H9 (cell line): Measurements from ENCODE around the gene SMPD4. TPM values are rescaled to one million over a fixed set of nuclear protein-coding genes. Genes with fewer than 3 reads are reported as not detected.
"Not testable (repeated sequence)": the region's sequence is repeated elsewhere in the genome, so short reads cannot be mapped to it uniquely, and the experiment has no call there.

Experiments
- DNase-seq: peaks from one replicate; pipeline ENCODE4 v3.0.0-alpha.2; 2017
- H2AFZ ChIP-seq: one replicate; pipeline ENCODE4 v1.6.1; 2013; ENCODE audit warnings: mild to moderate bottlenecking, low read length, control low read depth, moderate library complexity
- H2AK5ac ChIP-seq: 2 replicates; pipeline ENCODE4 v1.6.1; 2013; ENCODE audit warnings: low read length, control low read depth, mixed read lengths; ENCODE audit not compliant: insufficient read length
- H2BK120ac ChIP-seq: one replicate; pipeline ENCODE4 v1.6.1; 2013; ENCODE audit warnings: low read depth, mild to moderate bottlenecking, low read length, control low read depth, inconsistent platforms; ENCODE audit not compliant: poor library complexity, severe bottlenecking
- H2BK12ac ChIP-seq: 2 replicates; pipeline ENCODE4 v1.6.1; 2013; ENCODE audit warnings: low read length, control low read depth, mixed read lengths, low read depth; ENCODE audit not compliant: insufficient read length
- H2BK15ac ChIP-seq: 2 replicates; pipeline ENCODE4 v1.6.1; 2013; ENCODE audit warnings: low read depth, low read length, control low read depth
- H2BK20ac ChIP-seq: one replicate; pipeline ENCODE4 v1.6.1; 2013; ENCODE audit warnings: low read depth, mild to moderate bottlenecking, low read length, control low read depth, inconsistent platforms; ENCODE audit not compliant: poor library complexity, severe bottlenecking
- H2BK5ac ChIP-seq: 2 replicates; pipeline ENCODE4 v1.6.1; 2013; ENCODE audit warnings: low read length, control low read depth, mixed read lengths; ENCODE audit not compliant: insufficient read length
- H3K14ac ChIP-seq: 2 replicates; pipeline ENCODE4 v1.6.1; 2013; ENCODE audit warnings: low read length, control low read depth; ENCODE audit not compliant: insufficient read depth
- H3K18ac ChIP-seq: 2 replicates; pipeline ENCODE4 v1.6.1; 2013; ENCODE audit warnings: low read depth, mild to moderate bottlenecking, mixed read lengths, low read length, control low read depth; ENCODE audit not compliant: insufficient read length
- H3K23ac ChIP-seq: 2 replicates; pipeline ENCODE4 v1.6.1; 2013; ENCODE audit warnings: low read length, control low read depth, mixed read lengths, low read depth; ENCODE audit not compliant: insufficient read length
- H3K23me2 ChIP-seq: 2 replicates; pipeline ENCODE4 v1.6.1; 2013; ENCODE audit warnings: low read depth, mild to moderate bottlenecking, mixed read lengths, low read length, control low read depth; ENCODE audit not compliant: insufficient read length, poor library complexity, severe bottlenecking
- H3K27ac ChIP-seq: 2 replicates; pipeline ENCODE4 v1.5.1; 2013; ENCODE audit warnings: low read length, control low read depth, mixed read lengths, low read depth; ENCODE audit not compliant: insufficient read length
- H3K27me3 ChIP-seq: 2 replicates; pipeline ENCODE4 v1.6.1; 2013; ENCODE audit warnings: low read length, control low read depth, inconsistent platforms; ENCODE audit not compliant: insufficient read depth
- H3K4ac ChIP-seq: 2 replicates; pipeline ENCODE4 v1.6.1; 2013; ENCODE audit warnings: low read depth, mild to moderate bottlenecking, control low read depth, inconsistent platforms, low read length, moderate library complexity
- H3K4me1 ChIP-seq: 2 replicates; pipeline ENCODE4 v1.6.1; 2013; ENCODE audit warnings: low read length, control low read depth, inconsistent platforms; ENCODE audit not compliant: insufficient read depth
- H3K4me2 ChIP-seq: 2 replicates; pipeline ENCODE4 v1.6.1; 2013; ENCODE audit warnings: low read length, control low read depth, mixed read lengths; ENCODE audit not compliant: insufficient read length, insufficient read depth
- H3K56ac ChIP-seq: 2 replicates; pipeline ENCODE4 v1.6.1; 2013; ENCODE audit warnings: low read depth, mild to moderate bottlenecking, mixed read lengths, low read length, control low read depth; ENCODE audit not compliant: insufficient read length
- H3K79me1 ChIP-seq: 2 replicates; pipeline ENCODE4 v1.6.1; 2013; ENCODE audit warnings: low read depth, mild to moderate bottlenecking, moderate library complexity, low read length, control low read depth, inconsistent platforms; ENCODE audit not compliant: insufficient read depth, poor library complexity, severe bottlenecking
- H3K79me2 ChIP-seq: 2 replicates; pipeline ENCODE4 v1.6.1; 2013; ENCODE audit warnings: low read length, control low read depth, inconsistent platforms; ENCODE audit not compliant: insufficient read depth
- H3K9ac ChIP-seq: 2 replicates; pipeline ENCODE4 v1.6.1; 2013; ENCODE audit warnings: low read length, control low read depth, mixed read lengths; ENCODE audit not compliant: insufficient read length; ENCODE audit errors: extremely low read depth
- H3K9me3 ChIP-seq: one replicate; pipeline ENCODE4 v1.6.1; 2013; ENCODE audit warnings: low read depth, low read length, inconsistent platforms; ENCODE audit not compliant: control insufficient read depth
- H3T11ph ChIP-seq: one replicate; pipeline ENCODE4 v1.6.1; 2013; ENCODE audit warnings: mild to moderate bottlenecking, low read length, control low read depth, inconsistent platforms
- H4K20me1 ChIP-seq: one replicate; pipeline ENCODE4 v1.6.1; 2013; ENCODE audit not compliant: control insufficient read depth, insufficient read length, insufficient read depth
- H4K5ac ChIP-seq: 2 replicates; pipeline ENCODE4 v1.6.1; 2013; ENCODE audit warnings: low read depth, mild to moderate bottlenecking, mixed read lengths, low read length, control low read depth; ENCODE audit not compliant: insufficient read length
- H4K8ac ChIP-seq: replicated peaks from 2 replicates; pipeline ENCODE4 v1.6.1; 2013; ENCODE audit warnings: low read length, control low read depth, mixed read lengths, low read depth; ENCODE audit not compliant: insufficient read length
- H4K91ac ChIP-seq: 2 replicates; pipeline ENCODE4 v1.6.1; 2013; ENCODE audit warnings: low read depth, mild to moderate bottlenecking, moderate library complexity, mixed read lengths, low read length, control low read depth; ENCODE audit not compliant: insufficient read length
- H3K27ac Mint-ChIP-seq, 3 experiments: 2 replicates in 2 of 3; 3 replicates in 1 of 3; pipeline ENCODE4 v1.8.0; 2020 to 2021; ENCODE audit warnings: mixed read lengths in 3 of 3, mild to moderate bottlenecking in 1 of 3, moderate library complexity in 1 of 3
- H3K27me3 Mint-ChIP-seq: 2 replicates; pipeline ENCODE4 v1.8.0; 2021; ENCODE audit warnings: low read depth, mild to moderate bottlenecking, moderate library complexity, mixed read lengths
- H3K36me3 Mint-ChIP-seq, 3 experiments: 2 replicates in 2 of 3; 3 replicates in 1 of 3; pipeline ENCODE4 v1.8.0; 2020 to 2021; ENCODE audit warnings: low read depth in 3 of 3, mixed read lengths in 3 of 3; ENCODE audit not compliant: insufficient read depth in 1 of 3
- H3K4me1 Mint-ChIP-seq, 2 experiments: 2 replicates each; pipeline ENCODE4 v1.8.0; 2020; ENCODE audit warnings: mixed read lengths in 2 of 2
- H3K4me3 Mint-ChIP-seq, 2 experiments: 2 replicates in 1 of 2; 3 replicates in 1 of 2; pipeline ENCODE4 v1.8.0; 2020 to 2021; ENCODE audit warnings: mild to moderate bottlenecking in 2 of 2, mixed read lengths in 2 of 2, moderate library complexity in 1 of 2
- H3K9me3 Mint-ChIP-seq, 2 experiments: 2 replicates in 1 of 2; 3 replicates in 1 of 2; pipeline ENCODE4 v1.8.0; 2020; ENCODE audit warnings: mild to moderate bottlenecking in 2 of 2, mixed read lengths in 2 of 2, moderate library complexity in 1 of 2
- WGBS: extraction: QIAGEN DNeasy Blood & Tissue Kit; methylation state at CpG from one replicate; pipeline ENCODE4 v1.1.7; 2013; ENCODE audit warnings: missing lambda C conversion rate, low lambda C conversion rate, mixed read lengths; ENCODE audit not compliant: insufficient read length; ENCODE audit errors: extremely low coverage; 5-methylcytosine and 5-hydroxymethylcytosine counted together
- total RNA-seq: library from RNA; stranded (reverse); gene quantifications from 2 replicates; pipeline ENCODE4 v1.2.1, GENCODE V29; 2021

Gene SMPD4
- total RNA-seq, 1 experiment from 2014 or later, result 105 TPM

GRCh38 chr2:130128464-130128863 is 52.9 kb downstream of the SMPD4 start:
- not testable (repeated sequence) for H3K4me1 ChIP-seq, H3K9me3 ChIP-seq, H3K18ac ChIP-seq, H2BK15ac ChIP-seq, H3K4me2 ChIP-seq, H3K4ac ChIP-seq, H4K5ac ChIP-seq, H3K9me3 Mint-ChIP-seq, H3K9ac ChIP-seq, H2BK120ac ChIP-seq, H4K91ac ChIP-seq, H3K27me3 ChIP-seq, H3T11ph ChIP-seq, H2BK5ac ChIP-seq, H3K56ac ChIP-seq, H2AK5ac ChIP-seq, H3K23ac ChIP-seq, H3K27ac ChIP-seq, H4K8ac ChIP-seq, H3K27me3 Mint-ChIP-seq, H4K20me1 ChIP-seq, H3K4me1 Mint-ChIP-seq, H3K23me2 ChIP-seq, H2AFZ ChIP-seq, H3K79me1 ChIP-seq, H3K36me3 Mint-ChIP-seq, H3K14ac ChIP-seq, H2BK20ac ChIP-seq, H3K79me2 ChIP-seq, H3K27ac Mint-ChIP-seq, H2BK12ac ChIP-seq
- DNase-seq, result peak; percentile 17
- no CpG with 5 or more reads among the region's 14 CpGs for WGBS
- H3K4me3 Mint-ChIP-seq, result peak overlapping the region; percentile 64 to 93; a peak in 4 of 5 replicates

- not testable (repeated sequence) for H4K8ac ChIP-seq, H3T11ph ChIP-seq, H3K23me2 ChIP-seq, H3K79me2 ChIP-seq, H2BK5ac ChIP-seq, H2BK12ac ChIP-seq, H2AFZ ChIP-seq, H3K23ac ChIP-seq, H3K36me3 Mint-ChIP-seq, H3K27me3 ChIP-seq, H3K9me3 ChIP-seq, H3K4me2 ChIP-seq, H3K4ac ChIP-seq, H2BK15ac ChIP-seq, H3K56ac ChIP-seq, H3K14ac ChIP-seq, H3K9me3 Mint-ChIP-seq, H3K4me1 ChIP-seq, H3K79me1 ChIP-seq, H2BK120ac ChIP-seq, H3K18ac ChIP-seq, H4K5ac ChIP-seq, H3K4me1 Mint-ChIP-seq, H4K20me1 ChIP-seq, H2BK20ac ChIP-seq, H3K27me3 Mint-ChIP-seq, H4K91ac ChIP-seq, H3K27ac Mint-ChIP-seq, H3K9ac ChIP-seq, H3K27ac ChIP-seq, H2AK5ac ChIP-seq, DNase-seq
- WGBS, result no CpG with 5 or more reads among the region's 9 CpGs
- peak overlapping the region in 1 of 2 experiments; percentile 93; a peak in 2 of 5 replicates for H3K4me3 Mint-ChIP-seq
These were observed 53.7 kb downstream of the SMPD4 start for GRCh38 chr2:130127726-130128125.
